Stimulated activated CD8-positive, alpha-beta memory T cell treated with anti-CD3 and anti-CD28 coated beads, Interleukin-12 subunit alpha, Interleukin-12 subunit beta, amount 100 ng/mL, for 1 hour (primary cell): ENCODE data around the gene C1orf198.

Source experiments
- DNase-seq: peaks from one replicate; pipeline ENCODE4 v3.0.0-alpha.2; 2020; ENCODE audit warnings: low read depth

C1orf198 gene

DNA sequence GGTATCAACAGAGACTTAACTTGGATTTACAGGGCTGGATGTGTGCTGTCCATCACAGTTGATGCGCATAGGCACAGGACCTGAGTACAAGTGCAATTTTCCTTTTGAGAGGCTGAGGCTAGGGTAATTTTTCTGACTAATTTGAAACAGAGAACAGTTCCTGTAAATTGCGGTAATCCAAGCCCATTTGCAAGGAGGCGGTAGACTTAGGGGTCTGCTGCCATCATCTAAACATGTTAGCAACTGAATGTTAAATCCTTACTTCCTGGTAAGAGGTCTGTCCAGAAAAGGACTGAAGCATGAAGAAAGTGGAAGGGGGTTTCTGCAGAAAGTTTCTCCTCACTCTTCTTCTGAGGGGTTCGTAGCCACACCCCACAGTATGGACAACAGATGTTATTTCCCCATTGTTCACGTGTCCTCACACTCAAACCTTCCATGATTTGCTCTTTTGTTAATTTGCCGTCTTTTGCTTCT, 23.7 kb upstream of the C1orf198 start:
- DNase-seq: no peak

DNA sequence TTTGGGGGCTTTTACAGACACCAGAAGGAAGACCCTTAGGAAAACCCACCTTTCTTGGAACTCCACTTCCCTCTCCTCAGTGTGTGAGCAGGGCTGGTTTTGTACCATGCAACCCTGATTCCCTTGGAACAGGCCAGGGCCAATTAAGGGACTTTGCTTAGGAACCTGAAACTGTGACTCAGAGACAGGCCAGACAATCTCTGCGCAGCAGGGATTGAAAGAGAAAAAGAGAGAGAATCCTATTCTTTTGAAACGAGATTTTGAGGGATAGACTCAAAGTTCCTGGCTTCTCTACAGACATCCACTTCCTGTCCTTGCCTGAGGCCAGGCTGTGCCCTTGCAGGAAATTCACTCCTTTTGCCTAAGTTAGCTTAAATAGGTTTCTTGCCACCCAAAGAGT, 23.1 kb upstream of the C1orf198 start:
- no peak for DNase-seq

DNA sequence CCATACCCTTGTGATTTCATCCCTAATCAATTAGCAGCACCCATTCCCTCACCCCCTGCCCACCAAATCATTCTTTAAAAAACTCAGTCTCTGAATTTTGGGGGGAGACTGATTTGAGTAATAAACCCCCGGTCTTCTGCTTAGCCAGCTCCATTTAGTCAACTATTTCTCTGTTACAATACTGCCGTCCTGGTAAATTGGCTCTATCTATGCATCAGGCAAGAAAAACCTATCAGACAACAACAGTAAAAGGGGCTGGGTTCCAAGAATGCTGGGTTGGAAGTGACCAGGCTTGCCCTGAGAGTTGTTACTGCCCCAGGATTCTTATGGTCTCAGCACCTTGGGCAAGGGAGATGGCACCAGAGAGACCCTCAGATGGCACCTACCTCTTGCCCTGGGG, 16.3 kb upstream of the C1orf198 start:
- no peak for DNase-seq

DNA sequence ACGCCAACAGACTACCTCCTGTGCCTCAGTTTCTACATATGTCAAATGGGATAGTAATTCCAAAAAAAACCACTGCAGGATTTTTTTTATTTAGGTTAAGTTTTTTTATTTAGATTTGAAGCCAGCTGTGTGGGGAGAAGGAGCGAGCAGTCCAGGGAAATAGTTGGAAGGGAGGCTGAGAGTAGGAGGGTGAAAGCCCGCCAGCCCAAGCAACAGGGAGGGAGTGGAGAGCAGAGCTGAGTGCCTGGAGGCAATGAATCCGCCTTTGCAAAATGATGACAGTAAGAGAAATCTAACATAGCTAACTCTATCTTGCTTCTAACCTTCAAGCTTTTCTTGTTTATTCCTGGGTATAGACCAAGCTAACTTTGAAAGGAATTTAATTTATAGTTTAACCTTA, 15.6 kb upstream of the C1orf198 start:
- no peak for DNase-seq

DNA sequence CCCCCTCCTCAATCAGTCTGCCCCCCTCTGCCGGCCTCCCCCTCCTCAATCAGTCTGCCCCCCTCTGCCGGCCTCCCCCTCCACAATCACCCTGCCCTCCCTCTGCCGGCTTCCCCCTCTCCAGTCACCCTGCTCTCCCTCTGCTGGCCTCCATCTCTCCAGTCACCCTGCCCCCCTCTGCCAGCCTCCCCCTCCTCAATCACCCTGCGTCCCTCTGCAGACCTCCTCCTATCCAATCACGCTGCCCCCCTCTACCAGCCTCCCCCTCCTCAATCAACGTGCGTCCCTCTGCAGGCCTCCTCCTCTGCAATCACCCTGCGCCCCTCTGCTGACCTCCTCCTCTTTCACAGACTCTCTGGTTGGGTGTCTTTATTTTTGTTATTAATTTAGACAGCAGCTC, 11.5 kb upstream of the C1orf198 start:
- DNase-seq: no peak

DNA sequence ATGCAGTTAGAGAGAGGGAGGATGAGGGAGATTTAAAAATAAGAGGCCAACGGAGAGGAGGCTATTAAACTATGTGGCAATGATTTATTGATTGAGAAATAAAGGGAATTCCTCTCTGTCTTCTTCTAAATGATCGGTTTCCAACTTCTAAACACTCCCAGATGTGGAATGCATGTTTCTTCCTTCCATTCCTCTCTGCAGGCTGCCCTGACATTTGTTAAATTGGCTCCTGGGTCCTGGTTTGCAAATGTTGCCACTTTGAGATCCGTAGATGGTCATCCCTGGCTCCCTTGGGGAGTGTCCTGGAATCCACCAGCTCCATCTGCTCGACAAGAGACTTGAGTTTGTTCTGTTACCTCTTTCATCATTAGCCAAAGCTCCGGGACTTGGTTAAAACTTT, 10.3 kb upstream of the C1orf198 start:
- no peak for DNase-seq

DNA sequence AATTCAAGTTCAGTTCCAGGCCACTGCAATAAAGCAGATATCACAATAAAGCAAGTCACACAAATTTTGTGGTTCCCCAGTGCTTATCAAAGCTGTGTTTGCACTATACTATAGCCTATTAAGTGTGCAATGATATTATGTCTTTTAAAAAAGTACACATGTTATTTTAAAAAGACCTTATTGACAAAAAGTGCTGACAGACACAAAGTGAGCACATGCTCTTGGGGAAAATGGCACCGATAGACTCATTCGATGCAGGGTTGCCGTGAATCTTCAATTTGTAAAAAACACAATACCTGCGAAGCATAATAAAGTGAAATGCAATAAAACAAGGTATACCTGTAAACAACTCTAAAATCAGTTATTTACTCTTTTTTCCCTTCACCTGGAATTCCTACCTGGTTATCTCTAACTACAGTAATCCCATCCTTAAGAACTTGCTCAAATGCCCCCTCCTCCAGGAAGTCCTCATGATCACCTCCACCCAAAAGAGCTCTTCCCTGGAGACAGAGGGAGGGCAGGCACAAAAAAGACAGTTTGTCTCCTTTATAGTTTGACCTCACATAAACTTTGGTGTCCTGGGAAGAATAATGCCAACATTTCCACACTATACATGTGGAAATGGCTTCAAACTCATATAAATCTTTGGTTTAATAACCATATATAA, 9.7 kb upstream of the C1orf198 start:
- DNase-seq: no peak

DNA sequence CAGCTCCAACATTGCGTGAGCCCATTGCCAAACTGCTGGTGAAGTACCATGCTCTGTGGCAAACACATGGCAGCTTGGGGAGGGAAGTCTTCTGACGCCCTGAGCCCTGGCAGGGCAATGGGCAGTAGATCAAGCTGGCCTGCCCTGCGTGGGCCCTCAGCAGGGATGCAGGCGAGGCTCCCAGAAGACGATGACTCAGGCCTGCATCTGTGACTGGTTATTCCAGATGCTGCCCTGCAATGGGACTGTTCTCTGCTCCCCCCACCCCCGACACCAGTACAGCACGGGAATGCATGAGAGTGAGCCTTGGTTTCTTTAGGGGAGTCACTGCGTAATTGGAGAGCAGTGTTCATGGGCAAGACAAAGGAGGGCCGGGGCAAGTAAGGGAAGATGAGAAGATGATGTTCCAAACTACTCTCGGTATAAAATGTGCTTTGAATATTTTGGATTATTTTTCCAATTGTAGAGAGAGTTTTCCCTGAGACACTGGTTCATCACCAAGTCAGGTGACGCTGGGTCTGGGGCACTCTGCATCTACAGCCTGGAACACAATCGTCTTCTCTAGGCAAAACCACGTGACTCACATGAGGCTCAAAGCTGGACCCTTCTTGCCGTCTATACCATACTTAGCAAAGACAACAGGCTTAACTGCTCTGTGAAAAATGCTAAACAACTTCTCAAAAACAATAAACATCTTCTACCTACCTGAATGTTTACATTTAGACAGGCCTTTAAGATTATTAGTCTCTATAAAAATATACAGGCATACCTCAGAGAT, 9.0 kb upstream of the C1orf198 start:
- DNase-seq: no peak

DNA sequence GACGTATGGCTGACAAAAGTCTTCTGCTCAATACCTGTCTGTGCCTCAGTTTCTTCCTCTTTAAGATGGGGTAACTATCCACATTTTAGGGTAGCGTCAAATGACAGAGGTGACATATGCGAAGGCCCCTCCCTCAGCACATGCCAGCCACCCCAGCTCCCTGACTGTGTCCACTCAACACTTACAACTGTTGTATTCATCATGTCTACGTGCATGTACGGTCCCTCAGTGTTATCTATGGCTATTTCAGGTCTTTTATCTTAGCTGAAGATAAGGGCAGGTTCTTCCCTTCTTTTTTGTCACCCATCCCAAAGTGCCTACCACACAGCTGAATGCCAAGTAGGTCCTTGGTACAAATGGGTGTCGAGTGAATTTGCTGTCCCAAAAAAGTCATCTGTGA, 8.3 kb upstream of the C1orf198 start:
- no peak for DNase-seq

DNA sequence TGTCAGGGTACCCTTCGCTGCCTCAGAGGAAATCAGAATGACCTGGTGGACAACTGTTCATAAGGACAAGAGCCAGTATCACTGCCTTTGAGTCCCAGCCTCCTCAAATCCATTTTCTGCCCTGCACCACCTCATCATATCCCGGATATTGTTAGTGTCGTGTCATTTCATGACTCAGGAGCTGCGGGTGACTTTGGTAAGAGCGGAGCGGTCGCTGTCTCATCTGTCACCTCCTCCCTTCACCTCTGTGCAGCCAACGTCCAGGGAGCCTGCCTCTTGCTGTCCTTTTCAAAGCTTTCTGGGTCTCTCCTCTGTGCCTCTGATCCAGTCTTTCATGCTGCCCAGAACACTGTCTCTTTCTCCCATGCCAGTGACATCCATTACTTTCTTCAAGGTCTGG, 7.0 kb upstream of the C1orf198 start:
- DNase-seq: no peak

DNA sequence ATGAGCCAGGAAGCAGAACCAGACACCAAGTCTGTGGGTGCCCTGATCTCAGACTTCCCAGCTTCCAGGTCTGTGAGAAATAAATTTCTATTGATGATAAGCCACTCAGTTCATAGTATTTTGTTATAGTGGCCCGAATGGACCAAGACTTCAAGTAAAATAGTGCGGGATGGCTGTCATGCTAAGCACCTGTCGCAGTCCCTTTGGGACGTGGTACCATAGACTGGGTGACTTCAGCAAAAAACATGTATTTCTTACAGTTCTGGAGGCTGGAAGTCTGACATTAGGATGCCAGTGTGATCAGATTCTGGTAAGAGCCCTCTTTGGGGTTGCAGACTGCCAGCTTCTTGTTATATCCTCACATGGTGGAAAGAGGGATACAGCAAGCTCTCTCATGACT, 2.6 kb upstream of the C1orf198 start:
- no peak for DNase-seq

DNA sequence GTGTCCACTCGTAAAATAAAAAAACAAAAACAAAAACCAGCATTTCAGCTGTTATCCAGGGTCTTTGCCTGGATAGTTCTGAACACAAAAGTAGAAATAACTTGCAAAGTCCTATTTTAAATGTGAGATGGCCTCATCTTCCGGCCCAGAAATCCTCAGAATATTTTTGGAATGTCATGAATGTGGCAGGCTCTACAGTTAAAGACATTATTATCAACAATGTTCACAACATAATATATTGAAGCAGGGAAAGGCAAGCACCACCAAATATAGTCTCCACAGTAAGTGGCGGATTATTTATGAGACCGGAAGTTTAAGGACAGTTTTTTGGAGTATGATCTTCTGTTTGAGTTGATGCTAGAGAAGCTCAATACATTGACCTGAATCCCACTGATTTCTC, 1.2 kb upstream of the C1orf198 start:
- DNase-seq: no peak

DNA sequence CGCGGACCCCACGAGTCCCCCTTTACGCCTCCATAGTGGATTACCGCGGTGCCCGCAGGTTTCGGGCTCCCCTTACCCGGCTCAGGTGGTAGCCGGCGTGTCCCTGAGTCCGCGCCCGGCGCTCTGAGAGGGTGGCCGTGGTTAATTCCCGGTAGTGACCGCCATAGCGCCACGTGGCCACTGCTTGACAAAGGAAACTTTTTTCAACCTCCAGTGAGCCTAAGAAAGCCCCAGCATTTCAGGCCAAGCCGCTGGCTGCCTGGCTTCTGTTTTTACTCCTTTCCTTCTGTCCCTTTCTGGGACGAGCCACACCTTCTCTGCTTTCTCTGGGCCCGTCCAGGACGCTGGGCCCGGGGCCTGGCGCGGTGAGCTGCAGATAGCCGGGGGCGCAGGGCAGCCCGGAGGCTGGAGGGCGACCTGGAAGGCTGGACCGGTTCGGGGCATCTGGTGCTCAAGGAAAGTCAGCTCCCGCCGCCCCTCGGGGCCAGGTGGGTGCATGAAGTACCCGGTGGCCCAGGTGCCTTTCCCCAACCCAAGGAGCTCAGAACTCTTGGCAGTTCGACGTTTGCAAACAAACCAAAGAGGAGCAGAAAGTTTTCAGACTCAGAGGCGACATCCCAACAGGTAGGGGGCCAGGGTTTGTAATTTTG, 540 bp upstream of the C1orf198 start:
- DNase-seq: no peak

DNA sequence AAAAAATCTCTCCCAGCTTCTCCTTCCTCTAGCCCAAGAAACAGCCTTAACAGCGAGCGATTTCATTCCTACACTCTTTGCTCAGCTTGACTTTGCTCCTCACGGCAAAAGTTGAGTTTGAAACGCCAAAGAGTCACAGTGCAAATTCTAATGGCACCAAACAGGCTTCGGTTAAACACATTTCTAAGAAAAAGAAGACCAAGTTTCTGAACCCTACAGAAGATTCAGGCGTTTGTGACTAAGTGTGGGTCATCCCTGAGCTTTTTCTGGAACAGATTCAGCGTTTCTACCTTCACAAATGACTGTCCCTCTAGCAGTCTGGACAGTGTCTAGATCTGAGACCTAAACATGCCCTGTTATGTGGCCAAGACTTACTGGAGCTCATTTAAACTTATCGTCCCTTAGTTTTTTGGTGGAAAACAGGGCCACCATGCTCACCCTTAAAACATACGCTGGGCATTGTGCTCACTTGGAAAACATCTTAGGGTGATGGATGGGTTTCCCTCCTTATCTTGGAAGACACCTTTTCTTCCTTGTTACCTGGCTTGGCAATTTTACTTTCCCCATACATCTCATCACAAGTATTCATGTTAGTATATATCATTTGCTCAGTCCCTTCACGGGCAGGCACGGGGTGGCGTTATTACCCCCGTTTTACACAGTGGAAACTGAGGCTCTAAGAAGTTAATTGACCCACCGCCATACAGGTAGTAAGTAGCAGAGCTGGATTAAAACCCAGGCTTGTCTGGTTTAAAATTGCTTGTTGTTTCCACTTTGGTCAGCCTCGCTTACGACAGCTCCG, 1.0 kb downstream of the C1orf198 start:
- no peak for DNase-seq

DNA sequence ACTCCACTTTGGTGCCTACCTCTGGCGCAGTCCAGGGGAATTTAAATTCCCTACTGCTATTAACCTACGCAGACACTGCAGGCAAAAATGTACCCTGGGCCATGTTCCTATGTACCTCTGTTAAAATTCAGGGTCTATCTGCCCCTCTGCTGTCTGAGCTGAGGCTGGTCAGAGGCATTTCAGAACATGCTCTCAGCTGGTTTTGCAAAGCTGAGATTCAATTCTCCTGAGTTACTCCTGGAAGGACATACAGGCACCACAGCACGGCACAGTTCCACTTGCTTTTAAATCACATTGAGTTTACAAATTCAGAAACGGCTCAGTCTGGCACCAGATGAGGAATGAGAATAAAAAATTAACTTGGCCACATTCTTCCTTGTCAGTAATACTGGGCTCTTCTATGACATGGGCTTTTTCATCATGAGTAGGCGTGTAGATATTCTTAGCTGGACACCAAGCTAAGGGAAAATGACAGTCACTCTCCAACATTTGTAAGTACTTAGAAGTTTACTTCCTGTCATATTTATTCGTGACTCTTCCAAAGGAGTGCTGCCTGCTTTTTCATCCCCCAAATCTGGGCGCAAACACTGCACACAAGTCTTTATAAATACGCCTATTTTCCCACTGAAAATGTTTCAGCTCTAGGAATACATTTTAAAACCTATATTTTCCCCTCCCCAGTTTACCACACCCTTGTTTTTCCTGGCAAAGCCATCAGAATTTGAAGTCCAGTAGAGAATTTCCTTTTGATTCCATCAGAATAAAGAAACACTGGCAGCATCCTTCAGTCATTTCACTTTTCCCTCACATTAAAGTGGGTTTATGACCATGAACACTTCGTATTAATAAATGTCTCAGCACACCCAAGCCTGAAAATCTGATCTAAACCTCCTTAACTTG, 1.9 kb downstream of the C1orf198 start:
- DNase-seq: no peak

DNA sequence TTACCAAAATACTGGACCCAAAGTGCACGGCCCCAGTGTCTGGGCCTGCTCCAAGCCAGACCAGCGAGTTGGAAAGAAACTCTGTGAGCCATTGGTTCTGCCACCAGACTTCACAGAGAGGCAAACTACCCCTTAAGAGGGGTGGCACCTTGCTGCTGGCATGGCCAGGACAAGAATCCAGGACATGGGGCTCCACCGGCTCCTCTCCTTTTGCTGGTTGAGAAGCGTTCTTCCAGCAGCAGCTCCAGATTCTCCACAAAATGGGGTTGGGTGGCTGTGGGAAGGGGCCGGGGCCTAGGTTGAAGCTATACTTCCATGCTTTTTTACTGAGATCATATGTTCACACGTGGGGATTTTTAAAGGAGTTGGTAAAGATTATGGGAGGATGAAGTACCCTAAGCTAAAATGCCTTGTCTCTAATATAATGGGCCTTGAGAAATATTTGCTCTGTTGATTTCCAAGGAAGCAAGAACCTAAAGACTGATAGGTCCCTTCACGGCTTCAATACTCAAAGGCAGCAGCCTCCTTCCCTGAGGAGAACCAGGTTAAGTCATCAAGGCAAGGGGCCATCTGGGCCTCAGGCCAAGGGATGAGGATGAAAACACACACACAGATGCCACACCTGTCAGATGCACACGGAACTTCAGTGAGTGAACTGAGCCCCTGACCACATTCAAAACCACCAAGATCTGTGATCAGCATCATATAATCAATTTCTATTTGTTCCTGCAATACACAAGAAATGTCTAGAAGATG, 3.1 kb downstream of the C1orf198 start:
- no peak for DNase-seq

DNA sequence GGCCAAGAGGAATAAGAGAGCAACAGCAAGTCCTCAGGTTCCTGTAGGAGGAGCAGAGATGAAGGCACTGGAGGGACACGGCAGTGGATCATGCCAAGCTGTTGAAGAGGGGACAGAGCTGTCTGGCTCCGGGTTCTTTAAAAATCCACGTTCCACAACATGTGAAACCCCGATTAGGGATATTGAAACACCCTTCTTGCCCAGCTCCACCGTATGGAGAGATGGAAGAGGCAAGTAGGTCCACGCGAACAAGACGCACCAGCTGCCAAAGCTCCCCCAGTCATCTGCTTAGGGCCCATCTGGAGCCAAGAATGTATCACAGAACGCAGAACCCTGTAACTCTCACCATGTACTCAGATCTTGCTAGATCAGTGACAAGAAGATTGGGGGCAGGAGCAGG, 3.9 kb downstream of the C1orf198 start:
- DNase-seq: no peak

DNA sequence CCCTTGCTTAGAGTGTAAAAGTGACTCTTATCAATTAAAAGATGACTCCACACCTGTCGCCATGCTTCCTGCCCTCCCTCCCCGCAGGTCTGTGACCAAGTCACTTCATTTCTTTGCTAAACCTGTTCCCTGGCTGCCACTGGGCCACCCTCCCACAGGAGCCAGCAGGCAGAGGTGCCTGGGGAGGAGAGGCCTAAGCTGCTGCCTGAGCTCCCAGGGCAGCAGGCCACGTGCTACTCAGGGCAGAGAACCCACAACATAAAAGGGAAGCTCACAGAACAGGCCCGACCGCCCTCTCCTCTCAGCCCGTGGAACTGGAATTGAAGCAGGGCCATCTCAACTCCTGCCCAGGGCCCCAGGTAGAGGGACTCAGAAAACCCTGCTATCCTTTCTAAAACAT, 4.9 kb downstream of the C1orf198 start:
- DNase-seq: no peak

DNA sequence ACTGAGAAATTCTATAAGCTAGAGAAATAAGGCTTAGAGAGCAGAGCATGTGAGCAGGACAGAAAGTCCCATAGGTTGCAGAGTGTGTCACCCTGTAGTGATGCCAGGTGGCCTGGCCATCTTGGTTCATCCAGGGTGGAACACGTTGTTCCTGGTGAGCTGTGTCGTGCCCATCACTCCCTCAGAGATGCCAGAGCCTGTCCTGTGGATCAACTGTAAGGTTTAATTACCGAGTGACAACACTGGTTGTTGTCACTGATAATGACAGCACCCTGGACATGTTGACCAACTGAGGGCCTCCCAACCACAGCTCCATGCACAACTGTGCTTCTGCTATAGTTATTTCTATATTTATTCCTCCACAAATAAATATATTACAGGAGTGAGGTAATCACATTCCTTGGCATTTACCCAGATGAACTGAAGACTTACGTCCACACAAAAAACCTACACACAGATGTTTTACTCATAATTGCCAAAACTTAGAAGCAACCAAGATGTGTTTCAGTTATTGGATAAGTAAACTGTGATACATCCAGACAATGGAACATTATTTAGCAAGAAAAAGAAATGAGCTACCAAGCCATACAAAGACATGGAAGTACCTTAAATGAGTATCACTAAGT, 6.2 kb downstream of the C1orf198 start:
- DNase-seq: no peak

DNA sequence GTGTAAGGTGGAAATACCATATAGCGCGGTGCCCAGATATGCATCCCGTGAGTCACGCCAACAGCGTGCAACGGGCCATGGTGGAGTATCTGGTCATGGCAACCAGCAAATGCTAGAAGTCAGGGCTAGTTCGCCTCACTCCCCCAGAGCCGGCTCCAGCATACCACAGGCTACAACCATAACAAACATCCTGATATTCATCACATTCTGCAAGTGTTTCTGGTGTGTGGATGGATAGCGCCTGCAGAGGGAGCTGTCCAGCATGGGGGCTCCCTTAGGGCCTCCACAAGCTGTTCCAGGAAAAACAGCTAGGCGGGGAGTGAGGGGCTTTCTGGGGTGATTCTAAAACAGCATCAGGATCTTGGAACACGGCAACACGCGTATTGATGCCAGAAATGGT, 6.8 kb downstream of the C1orf198 start:
- DNase-seq: no peak
